ENCODE data around the gene PPM1F.

- no peak for TF ChIP-seq POLR2A (IDR thresholded peaks at IDR 0.05; ENCODE audit: low read length)
- TF ChIP-seq HOXA7 (CRISPR knock-in tag; IDR thresholded peaks at IDR 0.05): no peak
- TF ChIP-seq CEBPB (IDR thresholded peaks at IDR 0.05): no peak
- no peak for TF ChIP-seq CTCF (IDR thresholded peaks at IDR 0.05)
- no peak for TF ChIP-seq RAD21 (conservative IDR thresholded peaks at IDR 0.05 in 1 of 2, IDR thresholded peaks at IDR 0.05 in 1 of 2)
- TF ChIP-seq JUN (IDR thresholded peaks at IDR 0.05): no peak
- TF ChIP-seq USF2 (IDR thresholded peaks at IDR 0.05): no peak
- no peak for TF ChIP-seq HDAC2 (IDR thresholded peaks at IDR 0.05)
- no peak for TF ChIP-seq HES2 (IDR thresholded peaks at IDR 0.05)
- TF ChIP-seq RFX5 (IDR thresholded peaks at IDR 0.05): no peak
- TF ChIP-seq HMGXB4 (CRISPR knock-in tag; IDR thresholded peaks at IDR 0.05; ENCODE audit: borderline replicate concordance): no peak
- TF ChIP-seq EP300 (IDR thresholded peaks at IDR 0.05): no peak
- no peak for TF ChIP-seq ZSCAN20 (CRISPR knock-in tag; IDR thresholded peaks at IDR 0.05)
Measured at GRCh38 chr22:21949569-21949918, 3.1 kb downstream of the PPM1F start.
